Left ventricle myocardium superior (tissue), 1 donor: Measurements from ENCODE around the gene VASP. TPM values are rescaled to one million over a fixed set of nuclear protein-coding genes. Genes with fewer than 3 reads are reported as not detected.

Experiments
- ATAC-seq: fragments of 200-7000 bp; cut with Tn5 transposase; one replicate; pipeline ENCODE4 v1.9.1; 2020; ENCODE audit warnings: mild to moderate bottlenecking, moderate library complexity
- DNase-seq: peaks from one replicate; pipeline ENCODE4 v3.0.0-alpha.2; 2020
- intact Hi-C: fragments of 100-400 bp; cut with micrococcal nuclease; formaldehyde crosslinking; loops from one replicate; pipeline ENCODE4 v1.11.0; 2022
- total RNA-seq: library from RNA; stranded (reverse); fragmentation: NEBNext Ultra II Directional; extraction: Animal tissue kit (Norgen Biotek cat#: 25700); gene quantifications from one replicate; pipeline ENCODE4 v1.2.1, GENCODE V29; 2021
- donor health status: DM: no; HTN: yes; CAD: no; lungs with severe emphysema.

Gene VASP
- total RNA-seq, 1 donor from 2014 or later: 43.3 TPM

DNA sequence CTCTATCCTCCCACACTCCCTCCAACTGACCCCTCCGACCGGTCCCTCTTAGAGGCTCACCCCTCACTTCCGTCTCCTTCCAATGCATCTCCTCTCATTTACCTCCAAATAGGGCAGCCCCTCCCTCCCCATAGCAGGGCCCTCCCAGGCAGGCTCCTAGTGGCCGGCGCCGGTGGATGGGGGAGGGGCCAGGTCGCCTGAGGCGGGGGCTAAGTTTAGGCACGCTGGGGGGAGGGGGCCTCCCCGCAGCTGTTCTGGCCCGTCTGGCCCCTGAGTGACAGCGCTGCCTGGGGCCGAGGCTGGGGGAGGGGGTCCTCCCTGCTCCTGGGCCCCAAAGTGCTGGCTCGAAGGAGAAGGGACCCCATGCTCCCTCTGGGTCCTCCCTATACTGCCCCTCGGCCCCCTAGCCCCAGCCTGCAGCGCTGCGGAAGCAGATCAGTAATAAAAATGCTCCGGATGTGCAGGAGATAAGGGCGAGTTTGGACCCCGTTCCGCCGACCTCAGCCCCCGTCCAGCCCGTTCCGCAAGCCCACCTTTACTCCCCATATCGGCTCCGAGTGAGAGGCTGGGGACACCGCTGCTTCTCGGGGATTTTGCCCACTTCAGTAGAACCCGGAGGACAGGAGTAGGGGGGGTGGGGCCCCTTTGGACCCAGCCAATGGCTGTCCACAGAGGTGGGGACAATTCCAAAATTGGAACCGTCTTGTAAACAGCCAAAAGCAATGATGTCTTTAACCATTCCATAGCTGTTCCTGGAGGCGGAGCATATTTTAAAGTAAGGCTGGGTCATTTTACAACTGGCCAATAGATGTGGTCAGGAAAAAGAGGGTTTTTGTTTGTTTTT lies 14.4 kb upstream of the VASP start:
- peak; percentile 74 for ATAC-seq

DNA sequence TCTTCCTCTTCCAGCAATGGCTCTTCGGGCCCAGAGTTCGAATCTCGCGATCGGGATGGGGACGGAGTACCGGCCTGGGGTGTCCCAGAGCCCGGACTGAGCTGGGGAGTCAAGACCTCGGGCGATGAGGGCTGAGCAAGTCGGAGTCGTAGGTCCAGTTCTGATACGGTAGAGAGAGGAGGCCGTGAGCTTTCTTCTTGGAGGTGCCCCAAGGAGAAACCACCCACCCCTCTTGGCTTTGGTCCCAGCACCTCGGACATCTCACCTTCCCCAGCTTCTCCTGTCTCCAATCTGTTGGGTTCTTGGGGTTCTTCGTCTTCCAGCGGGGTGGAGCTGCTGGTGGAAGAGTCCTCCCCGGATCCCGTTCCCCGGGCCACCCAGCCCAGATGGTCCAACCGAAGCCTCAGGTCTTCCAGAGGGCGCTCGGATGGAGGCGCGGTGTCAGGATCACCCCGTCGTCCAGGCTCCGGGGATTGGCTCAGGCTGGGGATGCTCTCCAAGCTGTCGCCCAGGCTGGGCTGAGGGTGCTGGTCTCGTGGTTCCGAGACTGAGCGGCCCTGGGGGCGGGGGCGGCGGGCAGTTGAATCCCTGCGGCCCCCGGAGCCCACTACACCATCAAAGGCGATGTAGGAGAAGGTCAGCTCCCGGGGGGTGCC lies 12.9 kb upstream of the VASP start:
- DNase-seq: no peak
- ATAC-seq: no peak
- intact Hi-C loops: no loop called here

More for the DNA sequence above, 14.4 kb upstream of the VASP start:
- peak; percentile 76 for DNase-seq
- intact Hi-C loops: no loop called here

DNA sequence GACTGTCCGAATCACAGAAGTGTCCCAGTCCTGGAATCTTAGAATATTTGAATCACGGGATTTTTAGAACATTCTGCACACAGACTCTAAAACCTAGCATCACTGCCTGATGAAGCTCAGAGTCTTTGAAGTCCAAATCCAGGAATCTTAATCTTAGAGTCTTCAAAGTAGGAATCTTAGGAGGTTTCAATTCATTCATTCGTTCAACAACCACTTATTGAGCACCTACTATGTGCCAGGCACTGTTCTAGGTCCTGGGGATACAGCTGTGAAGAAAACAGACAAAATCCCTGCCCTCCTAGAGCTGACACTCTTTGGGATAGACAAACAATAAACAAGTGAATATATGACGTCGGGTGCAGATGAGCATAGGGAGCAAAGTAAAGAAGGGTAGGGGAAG lies 12.1 kb upstream of the VASP start:
- DNase-seq (no peak), ATAC-seq (no peak)
- intact Hi-C loops: no loop called here

DNA sequence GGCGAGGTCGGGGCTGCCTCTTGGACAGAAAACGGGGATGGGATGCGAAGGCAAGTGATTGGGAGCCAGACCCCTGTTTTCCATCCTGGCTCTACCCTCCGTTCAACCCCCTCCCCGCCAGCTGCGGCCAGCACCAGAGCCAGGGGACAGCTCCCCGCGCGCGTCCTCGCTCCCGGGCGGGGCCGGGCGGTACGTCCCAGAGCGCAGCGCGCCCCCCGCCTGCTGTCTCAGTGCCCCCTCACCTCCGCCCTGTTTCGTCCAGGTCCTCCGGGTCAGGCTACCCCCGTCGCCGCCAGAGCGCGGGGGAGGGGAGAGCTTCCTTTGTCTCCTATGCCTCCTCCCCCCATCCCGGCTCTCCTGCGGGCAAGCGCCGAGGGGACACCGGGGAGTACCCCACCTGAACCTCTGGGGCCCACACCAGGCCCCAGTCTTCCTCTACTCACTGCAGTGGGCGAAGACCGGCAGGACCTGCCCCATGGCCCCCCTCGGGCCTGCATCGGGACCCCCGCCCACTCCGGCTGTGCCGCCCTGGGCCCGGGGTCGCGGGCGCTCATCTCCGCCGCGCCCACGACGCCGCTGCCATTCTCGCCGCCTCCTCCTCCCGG lies 10.8 kb upstream of the VASP start:
- DNase-seq (peak; percentile 68), ATAC-seq (peak; percentile 32)
- intact Hi-C loops: no loop called here

DNA sequence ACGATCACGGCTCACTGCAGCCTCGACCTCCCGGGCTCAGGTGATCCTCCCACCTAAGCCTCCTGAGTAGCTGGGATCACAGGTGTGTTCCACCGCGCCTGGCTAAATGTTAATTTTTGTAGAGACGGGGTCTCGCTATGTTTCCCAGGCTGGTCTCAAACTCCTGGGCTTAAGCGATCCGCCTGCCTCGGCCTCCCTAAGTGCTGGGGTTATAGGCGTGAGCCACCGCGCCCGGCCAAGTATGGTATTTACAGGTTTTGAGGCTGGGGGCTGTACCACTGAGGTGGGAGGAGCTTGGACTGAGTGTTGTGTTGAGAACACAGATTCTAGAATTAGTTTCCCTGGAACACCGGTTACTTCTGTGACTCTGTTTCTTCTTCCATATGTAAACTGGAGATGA lies 9.5 kb upstream of the VASP start:
- ATAC-seq (no peak), DNase-seq (no peak)
- intact Hi-C loops: no loop called here

DNA sequence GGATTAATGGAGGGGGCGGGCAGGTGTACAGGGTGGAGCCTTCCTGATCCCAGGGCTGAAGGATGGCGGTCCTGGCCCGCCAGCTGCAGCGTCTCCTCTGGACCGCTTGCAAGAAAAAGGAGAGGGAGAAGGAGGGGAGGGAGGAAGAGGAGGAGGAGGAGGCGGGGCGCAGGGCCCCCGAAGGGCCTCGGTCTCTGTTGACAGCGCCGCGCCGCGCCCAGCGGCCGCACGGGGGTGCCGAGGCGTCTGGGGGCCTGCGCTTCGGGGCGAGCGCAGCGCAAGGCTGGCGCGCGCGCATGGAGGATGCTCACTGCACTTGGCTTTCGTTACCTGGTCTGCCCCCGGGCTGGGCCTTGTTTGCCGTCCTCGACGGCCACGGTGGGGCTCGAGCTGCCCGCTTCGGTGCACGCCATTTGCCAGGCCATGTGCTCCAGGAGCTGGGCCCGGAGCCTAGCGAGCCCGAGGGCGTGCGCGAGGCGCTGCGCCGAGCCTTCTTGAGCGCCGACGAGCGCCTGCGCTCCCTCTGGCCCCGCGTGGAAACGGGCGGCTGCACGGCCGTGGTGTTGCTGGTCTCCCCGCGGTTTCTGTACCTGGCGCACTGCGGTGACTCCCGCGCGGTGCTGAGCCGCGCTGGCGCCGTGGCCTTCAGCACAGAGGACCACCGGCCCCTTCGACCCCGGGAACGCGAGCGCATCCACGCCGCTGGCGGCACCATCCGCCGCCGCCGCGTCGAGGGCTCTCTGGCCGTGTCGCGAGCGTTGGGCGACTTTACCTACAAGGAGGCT lies 8.7 kb upstream of the VASP start, which contains the start of gene PPM1N:
Gene PPM1N (plus strand): TSS at position 33 of the 785 bp plus-strand sequence. CDS start 30 bp downstream, at position 63.
- DNase-seq (peak; percentile 59), ATAC-seq (peak; percentile 4)
- intact Hi-C loops: no loop called here

DNA sequence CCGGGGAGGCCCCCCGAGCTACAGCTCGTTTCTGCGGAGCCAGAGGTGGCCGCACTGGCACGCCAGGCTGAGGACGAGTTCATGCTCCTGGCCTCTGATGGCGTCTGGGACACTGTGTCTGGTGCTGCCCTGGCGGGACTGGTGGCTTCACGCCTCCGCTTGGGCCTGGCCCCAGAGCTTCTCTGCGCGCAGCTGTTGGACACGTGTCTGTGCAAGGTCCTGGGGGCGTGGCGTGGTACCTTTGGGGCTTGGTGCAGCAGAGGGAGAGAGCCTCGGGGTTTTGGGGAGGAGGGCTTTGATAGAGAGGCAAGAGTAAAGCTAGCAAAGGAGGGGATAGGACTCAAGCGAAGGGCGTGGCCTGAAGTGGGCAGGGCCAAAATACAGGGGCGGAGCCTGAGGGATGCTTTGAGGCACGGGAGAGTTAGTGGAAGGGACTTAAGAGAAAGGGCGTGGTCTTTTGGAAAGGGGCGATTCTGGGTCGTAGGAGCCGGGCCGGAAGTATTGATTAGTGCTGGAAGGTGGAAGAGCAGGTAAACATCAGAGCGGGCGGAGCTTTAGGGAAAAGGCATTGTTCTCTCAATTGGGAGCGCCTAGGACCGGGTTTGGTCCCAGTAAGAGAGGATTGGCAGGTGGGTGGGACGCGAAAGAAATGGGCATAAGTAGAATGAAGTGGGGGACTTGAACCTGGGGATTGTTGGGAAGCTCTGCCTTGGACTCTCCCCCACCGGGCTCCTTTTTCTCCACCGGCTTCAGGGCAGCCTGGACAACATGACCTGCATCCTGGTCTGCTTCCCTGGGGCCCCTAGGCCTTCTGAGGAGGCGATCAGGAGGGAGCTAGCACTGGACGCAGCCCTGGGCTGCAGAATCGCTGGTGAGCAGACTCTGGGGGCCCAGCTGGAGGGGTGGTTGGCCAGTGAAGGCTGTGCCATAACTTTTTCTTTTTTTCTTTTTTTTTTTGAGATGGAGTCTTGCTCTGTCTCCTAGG lies 7.8 kb upstream of the VASP start:
- peak; percentile 57 for DNase-seq
- peak; percentile 3 for ATAC-seq
- intact Hi-C loops: no loop called here

DNA sequence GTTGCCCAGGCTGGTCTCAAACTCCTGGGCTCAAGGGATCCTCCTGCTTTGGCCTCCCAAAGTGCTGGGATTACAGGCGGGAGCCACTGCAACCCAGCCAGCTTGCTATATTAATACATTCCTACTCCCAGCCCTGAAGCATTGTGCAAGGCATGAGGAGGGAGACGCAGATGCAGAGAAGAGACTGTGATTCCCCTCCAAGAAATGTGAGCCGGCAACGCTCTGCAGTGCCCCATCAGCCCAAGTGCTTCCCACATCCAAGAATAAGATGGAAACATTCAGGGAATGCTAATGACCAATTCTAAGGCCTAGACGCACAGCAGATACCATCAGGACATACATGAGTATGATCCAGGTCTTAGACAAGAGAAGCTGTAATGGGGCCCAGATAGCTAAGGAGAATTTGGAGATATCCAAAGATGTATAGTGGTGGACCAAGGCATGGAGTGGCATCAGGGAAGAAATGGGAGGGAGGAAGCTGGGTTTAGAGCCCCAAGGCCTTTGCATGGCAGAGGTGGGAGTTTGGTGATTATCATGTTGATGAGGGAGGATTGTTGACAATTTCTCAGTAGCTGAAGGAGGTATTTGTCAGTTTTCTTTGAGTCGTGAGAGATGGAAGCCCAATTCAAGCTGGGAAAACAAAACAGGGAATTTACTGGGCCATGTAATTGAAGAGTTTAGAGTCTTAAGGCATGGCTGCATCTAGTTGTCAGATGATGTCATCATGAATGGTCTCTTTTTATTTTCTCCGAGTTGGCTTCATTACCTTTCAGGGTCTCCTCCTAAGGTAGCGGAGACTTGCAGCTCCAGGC lies 6.2 kb upstream of the VASP start:
- intact Hi-C loops: no loop called here

DNA sequence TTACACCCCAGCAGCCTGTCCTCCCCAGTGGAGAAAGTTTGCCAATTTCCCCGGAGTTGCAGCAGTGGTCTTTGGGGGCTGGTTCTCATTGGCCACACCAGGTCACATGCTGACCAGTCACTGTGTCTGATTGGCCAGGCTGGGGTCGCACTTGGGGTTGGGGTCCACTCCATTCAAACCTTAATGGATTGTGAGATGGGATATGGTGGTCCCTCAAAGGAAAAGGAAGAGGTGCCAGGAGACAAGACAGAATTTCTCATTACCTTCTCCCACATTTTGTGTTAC lies 5.6 kb upstream of the VASP start:
- no peak for ATAC-seq
- DNase-seq: no peak
- intact Hi-C loops: no loop called here

More for the DNA sequence above, 6.2 kb upstream of the VASP start:
- DNase-seq (no peak), ATAC-seq (no peak)

DNA sequence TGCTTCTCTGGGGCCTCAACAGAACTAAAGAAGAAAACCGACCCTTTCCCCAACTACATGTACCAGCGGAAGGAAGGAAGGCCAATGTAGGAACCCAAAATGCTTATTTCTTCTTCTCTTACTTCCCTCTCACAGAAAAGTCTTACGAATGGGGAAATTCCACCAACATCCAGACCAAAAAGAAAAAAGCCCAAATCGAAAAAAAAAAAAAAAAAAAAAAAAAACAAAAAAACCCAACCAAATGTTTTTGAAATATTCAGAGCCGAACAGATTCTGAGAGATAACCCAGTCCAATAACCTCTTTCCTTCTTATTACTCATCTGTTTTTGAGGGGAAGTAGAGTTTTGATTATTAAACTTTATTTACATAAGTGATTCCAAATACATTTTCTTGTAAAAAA lies 5.2 kb upstream of the VASP start:
- ATAC-seq: no peak
- DNase-seq: no peak
- intact Hi-C loops: no loop called here

DNA sequence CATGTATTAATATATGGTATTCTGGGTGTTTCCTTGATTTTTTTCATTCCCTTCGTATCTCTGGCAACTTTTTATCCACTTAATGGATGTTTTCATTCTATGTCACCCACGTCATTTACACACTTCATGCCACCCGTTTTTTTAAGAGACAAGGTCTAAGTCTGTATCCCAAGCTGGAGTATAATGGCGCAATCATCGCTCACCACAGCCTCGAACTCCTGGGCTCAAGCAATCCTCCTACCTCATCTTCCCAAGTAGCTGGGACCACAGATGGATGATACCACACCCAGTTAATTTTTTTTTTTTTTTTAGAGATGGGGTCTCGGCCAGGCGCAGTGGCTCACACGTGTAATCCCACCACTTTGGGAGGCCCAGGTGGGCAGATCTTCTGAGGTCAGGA lies 3.4 kb upstream of the VASP start:
- no peak for DNase-seq
- ATAC-seq: no peak
- intact Hi-C loops: no loop called here

DNA sequence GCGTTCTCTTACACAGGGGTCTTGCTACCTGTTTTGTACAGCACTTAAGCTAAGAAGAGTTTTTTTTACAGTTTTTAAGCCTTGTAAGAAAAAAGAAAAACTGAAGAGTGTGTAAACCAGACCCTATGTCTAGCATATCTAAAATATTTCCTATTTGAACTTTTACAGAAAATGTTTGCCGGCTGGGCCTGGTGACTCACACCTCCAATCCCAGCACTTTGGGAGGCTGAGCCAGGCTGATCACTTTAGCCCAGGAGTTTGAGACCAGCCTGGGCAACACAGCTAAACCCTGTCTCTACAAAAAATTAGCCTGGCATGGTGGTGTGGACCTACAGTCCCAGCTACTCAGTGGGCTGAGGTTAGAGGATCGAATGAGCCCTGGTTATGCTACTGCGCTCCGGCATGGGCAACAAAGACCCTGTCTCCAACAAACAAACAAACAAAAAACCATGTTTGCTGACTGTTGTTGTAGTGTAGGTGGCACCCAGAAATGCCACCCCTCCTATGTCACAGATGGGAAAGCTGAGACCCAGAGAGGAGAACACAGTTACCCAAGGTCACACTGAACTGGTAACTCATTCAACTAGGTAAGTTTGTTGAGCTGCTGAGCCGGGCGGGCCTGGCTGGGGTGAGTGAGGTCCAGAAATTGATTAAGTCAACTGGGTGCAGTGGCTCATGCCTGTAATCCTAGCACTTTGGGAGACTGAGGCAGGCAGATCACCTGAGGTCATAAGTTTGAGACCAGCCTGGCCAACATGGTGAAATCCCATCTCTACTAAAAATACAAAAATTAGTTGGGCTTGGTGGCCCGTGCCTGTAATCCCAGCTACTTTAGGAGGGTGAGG lies 1.9 kb upstream of the VASP start:
- no peak for DNase-seq
- intact Hi-C loops: no loop called here
- no peak for ATAC-seq

DNA sequence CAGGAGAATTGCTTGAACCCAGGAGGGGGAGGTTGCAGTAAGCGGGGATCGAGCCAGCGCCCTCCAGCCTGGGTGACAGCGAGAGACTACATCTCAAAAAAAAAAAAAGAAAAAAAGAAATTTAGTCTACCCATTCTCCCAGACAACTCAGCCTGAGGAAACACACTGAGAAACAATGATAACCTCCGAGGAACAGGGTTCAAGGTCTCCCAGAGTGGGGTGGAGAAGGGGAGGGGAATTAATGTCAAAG lies 1.4 kb upstream of the VASP start:
- DNase-seq: no peak
- intact Hi-C loops: no loop called here
- ATAC-seq: no peak

DNA sequence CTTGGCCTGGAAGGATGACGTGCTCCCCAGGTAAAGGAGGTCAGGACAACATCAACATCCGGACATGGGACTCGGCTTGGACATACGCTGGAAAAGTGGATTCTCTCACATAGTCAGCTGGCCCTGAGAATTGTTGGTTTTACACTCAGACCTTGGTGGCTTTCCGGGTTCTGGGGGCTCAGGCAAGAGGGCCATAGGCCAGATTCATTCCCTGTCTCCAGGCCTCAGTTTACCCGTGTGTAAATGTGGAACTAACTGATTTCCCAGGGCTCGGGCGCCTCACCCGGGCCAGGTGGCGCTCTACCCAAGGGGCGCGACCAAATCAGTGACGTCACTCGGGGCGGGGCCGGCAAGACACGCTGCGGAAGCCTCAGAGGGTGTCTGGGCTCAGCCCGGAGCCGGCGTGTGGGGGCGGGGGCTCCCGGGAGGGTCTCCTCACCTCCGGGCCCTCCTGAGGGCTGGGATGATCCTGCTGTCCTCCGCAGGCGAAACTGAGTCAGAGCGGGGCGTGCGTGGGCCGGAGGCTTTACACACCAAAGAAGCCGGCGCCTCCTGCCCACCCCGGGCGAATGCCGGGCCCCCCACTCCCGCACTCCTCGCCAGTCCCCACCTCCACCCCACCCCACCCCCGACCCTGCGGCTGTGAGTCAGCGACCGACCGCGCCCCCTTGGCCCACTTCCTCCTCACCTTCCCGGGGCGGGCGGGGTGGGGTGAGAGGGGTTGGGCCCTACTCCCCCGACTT lies 862 bp upstream of the VASP start:
- intact Hi-C loops: no loop called here

DNA sequence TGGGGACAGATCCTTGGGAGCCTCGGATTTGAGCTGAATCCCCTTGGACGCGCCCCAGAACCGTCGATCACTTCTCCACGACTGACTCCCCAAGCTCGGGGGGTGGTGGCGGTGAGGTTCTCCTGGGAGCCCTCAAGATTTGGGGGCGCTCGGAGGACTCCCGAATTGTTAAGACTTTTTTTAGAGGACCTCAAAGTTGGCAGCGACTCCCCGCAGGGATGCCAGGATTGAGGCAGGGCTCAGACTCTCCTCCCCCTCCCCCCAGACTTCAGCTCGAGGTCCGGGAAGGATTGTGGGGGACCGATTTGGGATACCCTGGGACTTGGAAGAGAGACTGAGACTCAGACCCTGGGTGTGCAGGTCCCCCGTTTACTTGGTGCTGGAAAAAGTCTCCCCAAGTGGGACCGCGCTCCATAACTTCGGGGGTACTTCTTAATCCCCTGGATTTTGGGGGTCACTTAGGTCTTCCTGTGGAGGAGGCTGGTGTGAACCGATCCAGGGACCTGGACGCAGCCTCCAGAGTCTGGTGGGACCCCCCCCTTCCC lies 665 bp downstream of the VASP start:
- ATAC-seq (no peak), DNase-seq (no peak)
- intact Hi-C loops: no loop called here

More for the DNA sequence above, 862 bp upstream of the VASP start:
- DNase-seq (peak; percentile 97), ATAC-seq (peak; percentile 85)

DNA sequence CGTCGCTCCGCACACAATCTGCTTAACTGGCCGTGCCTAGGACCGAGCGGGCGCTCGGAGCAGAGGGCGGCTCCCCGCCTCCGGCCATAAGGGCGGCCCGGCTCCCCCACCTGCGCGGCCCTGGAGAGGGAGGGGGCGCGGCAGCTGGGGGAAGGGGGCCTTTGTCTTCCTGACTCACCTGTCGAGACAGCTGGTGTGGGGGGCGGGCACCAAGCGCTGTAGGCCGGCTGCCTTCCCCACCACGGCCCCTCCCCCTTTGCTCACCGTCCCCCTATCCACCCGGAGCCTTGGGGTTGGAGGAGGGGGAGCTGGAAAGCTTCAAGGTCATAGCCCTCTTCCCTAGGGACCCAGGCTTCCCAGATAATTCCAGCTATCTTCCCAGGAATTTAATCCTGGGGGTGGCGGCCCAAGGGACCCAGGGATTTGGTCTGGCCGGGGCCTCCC lies 1.2 kb downstream of the VASP start:
- DNase-seq (peak; percentile 67), ATAC-seq (peak; percentile 4)
- intact Hi-C loops: no loop called here
